Muscle layer of duodenum (tissue), 2 donors: ENCODE data around the gene ALDOC.

Experiments used
- H3K27ac ChIP-seq: one replicate; pipeline ENCODE4 v1.7.0; 2013; ENCODE audit warnings: mild to moderate bottlenecking, low read length
- H3K27me3 ChIP-seq: one replicate; pipeline ENCODE4 v1.7.0; 2013; ENCODE audit warnings: low read depth, mild to moderate bottlenecking, control low read depth, low read length
- H3K36me3 ChIP-seq, 2 donors: one replicate each; pipeline ENCODE4 v1.7.0; 2013; ENCODE audit warnings: low read length in 2 of 2, control low read depth in 1 of 2, mild to moderate bottlenecking in 1 of 2; ENCODE audit not compliant: insufficient read depth in 2 of 2, control insufficient read depth in 1 of 2
- H3K4me1 ChIP-seq, 2 donors: one replicate each; pipeline ENCODE4 v1.7.0; 2013; ENCODE audit warnings: low read length in 2 of 2, mild to moderate bottlenecking in 2 of 2, control low read depth in 1 of 2, moderate library complexity in 1 of 2; ENCODE audit not compliant: insufficient read depth in 2 of 2, control insufficient read depth in 1 of 2
- H3K4me3 ChIP-seq, 2 donors: one replicate each; pipeline ENCODE4 v1.7.0; 2013; ENCODE audit warnings: low read length in 2 of 2, low read depth in 1 of 2, mild to moderate bottlenecking in 1 of 2
- H3K9me3 ChIP-seq, 2 donors: one replicate each; pipeline ENCODE4 v1.7.0; 2013; ENCODE audit warnings: low read length in 2 of 2, control low read depth in 1 of 2, mild to moderate bottlenecking in 1 of 2; ENCODE audit not compliant: control insufficient read depth in 1 of 2
- donor health status: healthy.

ALDOC gene

DNA sequence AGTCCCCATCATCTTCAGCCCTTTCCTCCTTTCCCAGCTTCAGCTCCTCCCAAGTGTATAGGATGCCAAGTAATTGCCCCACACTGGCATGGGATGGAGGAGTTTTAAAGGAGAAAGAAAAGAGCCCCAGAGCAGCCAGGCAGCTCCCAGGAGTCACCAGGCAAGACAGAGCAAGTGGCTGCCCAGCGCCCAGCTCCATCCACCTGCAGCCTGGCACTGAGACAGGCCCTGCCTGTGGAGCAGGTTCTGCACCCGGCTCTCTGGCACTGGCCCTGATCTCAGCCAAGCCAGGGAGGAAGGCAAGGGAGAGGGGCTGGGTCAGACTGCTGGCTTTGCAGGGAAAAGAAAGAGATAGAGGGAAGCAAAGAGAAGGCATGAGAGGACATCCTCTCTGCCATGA lies 48.8 kb downstream of the ALDOC start:
- Histone ChIP-seq H3K27me3 (no peaks in the 10 kb centered on the region), H3K4me3 (no peak overlapping the region), H3K4me1 (peaks cover 0 to 6% of the 10 kb centered on the region in 2 donors), H3K36me3 (no peaks in the 10 kb centered on the region), H3K27ac (no peak overlapping the region), H3K9me3 (no peaks in the 10 kb centered on the region)

DNA sequence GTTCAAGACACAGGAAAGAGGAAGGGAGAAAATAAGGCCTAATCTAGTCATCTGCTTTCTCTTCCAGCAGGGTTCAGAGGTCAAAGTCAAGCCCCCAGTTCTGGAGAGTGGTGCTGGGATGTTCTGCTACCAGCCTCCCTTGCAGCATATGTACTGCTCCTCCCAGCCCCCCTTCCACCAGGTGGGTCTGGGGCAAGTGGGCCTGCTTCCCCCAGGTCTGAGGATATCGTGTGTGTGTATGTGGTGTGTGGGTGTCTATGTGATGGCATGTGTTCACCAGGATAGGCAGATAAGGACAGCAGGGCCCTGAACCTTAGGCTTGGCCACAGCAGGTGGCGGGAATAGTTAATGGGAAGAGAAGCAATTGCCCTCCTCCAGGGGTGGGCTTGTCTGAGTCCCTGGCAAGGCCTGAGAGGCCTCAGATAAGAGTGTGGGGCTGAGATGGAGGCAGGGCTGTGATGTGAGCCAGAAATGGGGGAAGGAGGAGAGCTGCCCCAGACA lies 49.5 kb downstream of the ALDOC start:
- no peak overlapping the region for H3K27ac ChIP-seq
- no peaks in the 10 kb centered on the region for H3K9me3 ChIP-seq
- peaks cover 0 to 6% of the 10 kb centered on the region in 2 donors for H3K4me1 ChIP-seq

DNA sequence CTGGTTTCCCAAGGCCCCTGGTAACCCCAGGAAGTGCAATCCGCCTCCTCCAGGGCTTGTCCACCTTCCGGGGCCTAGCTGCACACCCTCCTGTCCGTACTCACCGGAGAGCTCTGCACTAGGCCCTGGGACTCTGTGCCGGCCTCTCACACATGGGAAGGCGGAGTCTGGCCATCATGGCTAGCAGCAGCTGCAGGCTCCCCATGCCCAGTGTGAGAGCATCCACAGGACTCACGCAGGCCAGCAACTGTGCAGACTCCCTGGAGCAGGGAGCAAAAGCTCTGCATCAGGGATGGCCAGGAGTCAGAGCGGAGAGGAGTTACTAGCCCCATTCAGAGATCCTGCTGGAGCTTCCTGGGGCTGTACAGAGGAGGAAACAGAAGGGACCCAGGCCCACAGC lies 50.3 kb downstream of the ALDOC start:
- no peaks in the 10 kb centered on the region for H3K9me3 ChIP-seq
- no peak overlapping the region for H3K27ac ChIP-seq
- peaks cover 0 to 6% of the 10 kb centered on the region in 2 donors for H3K4me1 ChIP-seq
- no peak overlapping the region for H3K4me3 ChIP-seq
- no peaks in the 10 kb centered on the region for H3K36me3 ChIP-seq
- H3K27me3 ChIP-seq: no peaks in the 10 kb centered on the region

More for the DNA sequence above, 49.5 kb downstream of the ALDOC start:
- H3K36me3 ChIP-seq: no peaks in the 10 kb centered on the region
- H3K4me3 ChIP-seq: no peak overlapping the region
- H3K27me3 ChIP-seq: no peaks in the 10 kb centered on the region

DNA sequence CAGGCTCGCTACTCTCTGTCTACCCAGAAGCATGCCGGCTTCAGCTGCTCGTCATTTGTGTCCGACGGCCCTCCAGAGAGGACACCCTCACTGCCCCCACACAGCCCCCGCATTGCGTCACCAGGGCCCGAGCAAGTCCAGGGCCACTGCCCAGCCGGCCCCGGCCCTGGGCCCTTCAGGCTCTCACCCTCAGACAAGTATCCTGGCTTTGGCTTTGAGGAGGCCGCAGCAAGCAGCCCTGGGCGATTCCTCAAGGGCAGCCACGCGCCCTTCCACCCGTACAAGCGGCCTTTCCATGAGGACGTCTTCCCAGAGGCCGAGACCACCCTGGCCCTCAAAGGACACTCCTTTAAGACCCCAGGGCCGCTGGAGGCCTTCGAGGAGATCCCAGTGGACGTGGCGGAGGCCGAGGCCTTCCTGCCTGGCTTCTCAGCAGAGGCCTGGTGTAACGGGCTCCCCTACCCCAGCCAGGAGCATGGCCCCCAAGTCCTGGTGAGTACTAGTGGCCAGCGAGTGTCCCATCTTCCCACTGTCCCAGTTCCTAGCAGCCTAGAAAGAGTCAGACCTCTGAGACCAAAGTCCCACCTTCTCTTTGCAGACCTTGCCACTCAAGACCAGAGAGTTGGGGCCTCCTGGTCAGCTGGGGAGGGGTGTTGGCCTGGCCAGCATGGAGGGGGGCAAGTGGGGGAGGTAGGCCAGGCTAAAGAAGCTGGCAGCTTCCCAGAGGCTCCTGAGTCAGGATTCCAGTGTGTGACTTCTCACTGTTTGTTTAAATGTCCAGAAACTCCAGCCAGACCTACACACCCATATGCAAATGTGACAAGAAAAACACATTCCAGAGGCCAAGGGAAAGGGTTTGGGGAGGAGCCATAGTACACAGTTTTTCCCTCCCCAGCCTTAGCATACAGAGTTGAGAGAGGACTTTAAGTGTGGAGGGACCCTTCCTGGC lies 51.9 kb downstream of the ALDOC start:
- no peaks in the 10 kb centered on the region for H3K27me3 ChIP-seq
- no peaks in the 10 kb centered on the region for H3K36me3 ChIP-seq
- H3K27ac ChIP-seq: no peak overlapping the region
- no peak overlapping the region for H3K4me3 ChIP-seq
- H3K4me1 ChIP-seq: peaks cover 0 to 6% of the 10 kb centered on the region in 2 donors
- H3K9me3 ChIP-seq: no peaks in the 10 kb centered on the region

DNA sequence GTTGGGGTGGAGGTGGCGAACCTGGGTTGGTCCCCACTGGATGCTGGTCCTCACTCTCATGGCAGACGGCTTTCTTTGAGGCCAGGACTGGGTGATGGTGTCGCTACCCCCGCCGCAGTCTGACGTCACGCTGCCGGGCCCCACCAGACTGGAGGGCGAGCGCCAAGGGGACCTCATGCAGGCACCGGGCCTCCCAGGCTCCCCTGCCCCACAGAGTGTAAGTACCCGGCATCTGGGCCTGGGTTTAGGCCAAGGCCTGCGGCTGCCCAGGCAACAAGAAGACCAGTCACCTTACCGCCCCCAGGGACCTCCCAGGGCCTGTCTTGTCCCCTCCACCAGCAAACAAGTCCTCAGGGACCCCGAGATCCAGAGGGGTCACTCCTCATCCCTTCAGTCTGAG lies 52.8 kb downstream of the ALDOC start:
- Histone ChIP-seq H3K27me3 (no peaks in the 10 kb centered on the region), H3K9me3 (no peaks in the 10 kb centered on the region), H3K4me3 (no peak overlapping the region), H3K36me3 (no peaks in the 10 kb centered on the region), H3K4me1 (peaks cover 0 to 6% of the 10 kb centered on the region in 2 donors), H3K27ac (no peak overlapping the region)

DNA sequence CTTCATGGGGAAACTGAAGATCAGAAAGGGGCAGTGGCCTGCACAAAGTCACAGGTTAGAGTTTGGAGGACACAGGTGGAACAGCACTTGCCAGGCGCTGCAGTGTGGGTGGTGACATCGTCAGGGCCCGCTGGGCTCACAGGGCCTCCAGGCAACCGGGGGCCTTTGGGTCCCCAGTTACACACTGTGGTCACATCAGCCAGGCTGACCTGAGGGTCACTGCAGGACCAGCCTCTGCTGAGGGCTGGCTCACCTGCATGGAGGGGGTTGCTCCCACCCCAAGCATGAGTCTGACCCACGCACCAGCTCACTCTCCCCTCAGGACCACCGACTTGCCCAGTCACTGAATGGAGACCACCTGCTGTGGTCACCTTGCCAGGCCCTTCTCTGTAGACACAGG lies 53.5 kb downstream of the ALDOC start:
- no peaks in the 10 kb centered on the region for H3K36me3 ChIP-seq
- H3K4me3 ChIP-seq: no peak overlapping the region
- no peaks in the 10 kb centered on the region for H3K27me3 ChIP-seq
- H3K9me3 ChIP-seq: no peaks in the 10 kb centered on the region
- H3K27ac ChIP-seq: no peak overlapping the region
- peaks cover 0 to 6% of the 10 kb centered on the region in 2 donors for H3K4me1 ChIP-seq
